H4 (cell line): Measurements from ENCODE around the gene ENOX1. TPM values are rescaled to one million over a fixed set of nuclear protein-coding genes. Genes with fewer than 3 reads are reported as not detected.

Experiments
- DNase-seq: peaks from one replicate; pipeline ENCODE4 v3.0.0-alpha.2; 2015; ENCODE audit warnings: low spot score
- total RNA-seq: library from RNA; depleted of rRNA; stranded (reverse); fragments of >200 nt; shearing (Covaris generic); gene quantifications from 2 replicates; pipeline ENCODE4 v1.2.3, GENCODE V29; 2014

ENOX1 gene
- total RNA-seq, 1 experiment from 2014 or later: 0.64 TPM

- no peak for DNase-seq
Measured at GRCh38 chr13:43487461-43487860, 299.3 kb downstream of the ENOX1 start.

GRCh38 chr13:43484432-43485225 is 302.1 kb downstream of the ENOX1 start:
- DNase-seq: no peak

- DNase-seq: no peak
Measured at GRCh38 chr13:43483930-43484329, 302.8 kb downstream of the ENOX1 start.

DNA sequence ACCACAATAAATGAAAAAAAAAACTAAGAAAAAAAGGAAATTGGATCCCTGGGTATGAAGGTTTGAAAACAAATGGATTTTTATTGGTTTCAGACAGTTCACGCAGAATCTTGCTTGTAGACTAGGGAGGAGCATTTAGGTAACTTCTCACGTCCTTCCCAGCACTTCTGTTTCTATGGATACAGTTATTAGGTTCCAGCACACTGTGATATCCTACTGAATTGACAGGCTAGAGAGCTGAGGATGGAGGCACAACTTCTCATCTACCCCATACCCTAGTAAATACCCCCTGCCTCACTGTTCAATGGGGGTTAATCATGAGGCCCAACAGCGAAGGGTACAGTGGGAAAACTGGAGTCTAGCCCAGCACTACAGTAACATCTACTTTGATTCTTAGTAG is 304.1 kb downstream of the ENOX1 start:
- no peak for DNase-seq

- no peak for DNase-seq
Measured at GRCh38 chr13:43482026-43482425, 304.7 kb downstream of the ENOX1 start.

DNA sequence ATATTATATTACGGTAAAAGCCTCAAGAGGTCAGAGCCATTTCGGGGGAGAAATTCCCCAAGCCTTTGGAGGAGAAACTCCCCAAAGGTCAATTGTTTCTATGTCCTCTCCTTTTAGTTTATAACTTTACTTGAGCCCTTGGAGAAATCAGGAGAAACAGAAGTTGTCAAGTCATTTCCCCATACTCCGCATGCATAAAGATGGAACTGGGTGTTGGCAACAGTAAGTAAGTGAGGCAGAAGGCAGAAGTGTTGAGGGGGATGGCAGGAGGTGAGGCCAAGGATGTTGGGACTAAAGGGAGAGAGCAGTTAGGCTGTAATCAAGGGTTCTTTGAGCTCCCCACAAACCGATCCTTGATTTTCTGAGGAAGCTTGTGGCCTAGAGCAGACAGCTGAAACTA is 307.9 kb downstream of the ENOX1 start:
- no peak for DNase-seq

DNA sequence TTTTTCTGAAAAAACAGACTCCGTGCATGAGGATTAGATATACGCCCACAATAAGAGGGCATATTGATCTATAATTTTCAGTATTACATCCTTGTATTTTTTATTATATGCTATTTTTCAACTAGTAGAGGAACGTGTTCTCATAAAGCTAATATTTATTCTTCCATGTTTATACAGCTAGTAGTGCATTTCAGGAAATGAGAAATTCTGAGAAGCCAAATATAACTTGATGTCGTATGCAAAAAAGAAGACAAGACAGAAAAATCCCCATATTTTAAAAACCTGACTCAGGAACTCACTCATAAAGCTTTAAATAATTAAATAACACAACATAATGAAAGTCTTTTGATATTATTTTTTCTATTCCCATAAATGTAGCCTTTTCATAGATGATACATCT is 308.6 kb downstream of the ENOX1 start:
- no peak for DNase-seq

GRCh38 chr13:43475140-43475539 is 311.6 kb downstream of the ENOX1 start:
- DNase-seq: no peak

- no peak for DNase-seq
Measured at GRCh38 chr13:43473437-43473836, 313.3 kb downstream of the ENOX1 start.

- no peak for DNase-seq
Measured at GRCh38 chr13:43472980-43473379, 313.8 kb downstream of the ENOX1 start.

GRCh38 chr13:43472339-43472738 is 314.4 kb downstream of the ENOX1 start:
- no peak for DNase-seq

DNA sequence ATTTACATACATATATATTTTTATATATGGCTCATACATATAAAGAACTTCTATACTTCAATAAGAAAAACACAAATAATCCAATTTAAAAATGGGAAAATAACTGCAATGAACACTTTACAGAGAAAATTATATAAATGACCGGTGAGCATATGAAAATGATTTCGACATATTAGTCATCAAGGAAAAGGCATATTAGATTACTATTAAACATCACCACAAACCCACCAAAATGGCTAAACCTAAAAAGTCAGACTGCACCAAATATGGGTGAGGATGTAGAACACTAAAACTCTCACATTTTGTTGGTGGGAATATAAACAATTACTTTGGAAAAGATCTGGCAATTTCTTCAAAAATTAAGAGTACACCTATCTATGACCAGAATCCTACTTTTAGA is 316.2 kb downstream of the ENOX1 start:
- DNase-seq: no peak

DNA sequence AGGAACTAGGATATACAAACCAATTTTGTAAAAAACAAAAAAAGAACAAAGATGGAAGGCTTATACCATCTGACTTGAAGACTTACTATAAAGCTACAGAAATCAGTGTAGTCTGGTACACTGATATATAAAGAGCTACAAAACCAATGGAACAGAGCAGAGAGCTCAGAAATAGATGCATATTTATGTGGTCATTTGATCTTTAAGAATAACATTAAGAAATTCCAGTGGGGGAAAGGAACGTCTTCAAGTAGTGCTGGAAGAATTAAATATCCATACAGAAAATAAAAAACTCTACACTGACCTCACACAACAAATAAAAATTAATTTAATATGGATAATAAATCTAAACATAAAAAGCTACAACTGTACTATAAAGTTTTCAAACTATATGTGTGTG is 317.0 kb downstream of the ENOX1 start:
- no peak for DNase-seq

DNA sequence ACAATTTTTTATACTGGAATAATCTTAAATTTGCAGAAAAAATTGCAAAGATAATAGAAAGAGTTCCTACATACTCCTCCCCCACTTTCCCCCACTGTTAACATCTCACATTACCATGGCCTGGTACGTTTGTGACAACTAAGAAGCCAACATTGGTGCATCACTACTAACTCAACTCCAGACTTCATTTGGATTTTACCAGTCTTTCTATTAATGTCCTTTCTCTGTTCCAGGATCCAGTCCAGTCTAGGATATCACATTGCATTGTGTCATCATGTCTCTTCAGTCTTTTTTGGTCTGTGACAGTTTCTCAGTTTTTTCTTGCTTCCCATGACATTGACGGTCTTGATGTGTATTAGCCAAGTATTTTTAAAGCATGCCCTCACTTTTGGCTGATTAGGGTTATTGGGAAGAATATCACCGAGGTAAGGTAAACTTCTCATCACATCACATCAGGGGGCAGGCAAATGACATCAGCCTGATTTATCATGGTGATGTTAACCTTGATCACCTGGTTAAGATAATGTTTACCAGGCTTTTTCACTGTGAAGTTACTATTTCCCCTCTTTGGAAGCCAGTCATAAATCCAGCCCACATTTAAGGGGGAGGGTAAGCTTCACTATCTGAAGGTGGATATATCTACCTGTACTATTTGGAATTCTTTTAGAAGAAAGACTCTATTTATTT is 322.1 kb downstream of the ENOX1 start:
- DNase-seq: no peak

- no peak for DNase-seq
Measured at GRCh38 chr13:43448605-43449336, 338.0 kb downstream of the ENOX1 start.

DNA sequence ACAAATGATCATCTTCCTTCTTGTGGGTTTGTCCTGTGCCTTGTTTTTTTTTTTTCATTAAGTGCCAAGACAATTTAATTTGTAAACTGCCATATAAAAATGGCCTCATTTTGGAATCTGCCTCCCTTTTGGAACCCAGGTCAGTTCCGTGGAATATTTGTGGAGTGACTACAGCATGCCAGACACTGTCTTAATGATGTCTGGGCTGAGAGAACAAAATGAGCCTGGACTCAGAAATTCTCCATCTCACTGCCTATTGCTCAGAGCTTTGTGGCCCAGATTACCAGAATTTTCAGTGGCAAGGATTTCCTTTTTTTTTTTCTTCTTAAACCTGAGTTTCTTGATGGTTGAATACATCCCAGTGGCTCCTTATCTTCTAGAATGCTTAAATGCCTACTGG is 340.6 kb downstream of the ENOX1 start:
- DNase-seq: no peak

DNA sequence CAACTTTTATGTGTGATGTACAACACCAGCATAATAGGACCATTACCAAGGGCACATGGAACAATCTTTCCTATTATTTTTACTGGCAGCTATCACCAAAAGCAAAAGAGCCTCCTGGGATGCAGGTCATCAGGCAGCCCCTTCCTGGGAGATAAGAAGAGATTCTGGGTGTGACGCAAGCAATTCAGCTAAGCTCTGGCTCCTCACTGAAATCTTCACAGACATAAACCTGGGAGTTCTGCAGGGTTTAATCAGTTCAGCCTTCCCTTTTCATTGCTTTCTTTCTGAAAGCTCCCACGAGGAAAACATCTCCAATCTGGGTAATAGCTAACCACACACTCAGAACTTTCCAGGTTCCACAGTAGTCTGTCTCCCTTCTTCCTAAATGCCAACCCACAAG is 341.1 kb downstream of the ENOX1 start:
- DNase-seq: no peak

GRCh38 chr13:43444081-43444480 is 342.7 kb downstream of the ENOX1 start:
- DNase-seq: no peak

- no peak for DNase-seq
Measured at GRCh38 chr13:43441899-43442499, 344.8 kb downstream of the ENOX1 start.

- no peak for DNase-seq
Measured at GRCh38 chr13:43441464-43441863, 345.3 kb downstream of the ENOX1 start.

DNA sequence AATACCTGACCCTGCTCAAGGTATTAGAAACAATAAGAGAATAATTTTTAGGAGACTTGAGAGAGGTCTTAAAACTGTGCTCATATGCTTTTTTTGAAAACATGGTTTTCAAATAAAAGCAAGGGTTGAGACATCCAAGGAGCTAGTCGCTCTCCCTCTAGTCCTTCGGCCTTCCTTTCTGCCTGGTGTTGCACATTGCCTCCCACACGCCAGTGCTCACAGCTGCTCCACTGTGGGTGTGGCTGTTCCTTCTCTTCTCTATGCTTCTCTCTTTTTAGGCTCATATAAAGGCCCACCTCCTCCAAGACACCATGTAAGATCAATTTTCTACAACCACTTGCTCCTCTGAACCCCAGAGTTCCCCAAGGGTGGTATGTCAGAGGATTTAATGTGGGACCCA is 352.6 kb downstream of the ENOX1 start:
- DNase-seq: no peak

DNA sequence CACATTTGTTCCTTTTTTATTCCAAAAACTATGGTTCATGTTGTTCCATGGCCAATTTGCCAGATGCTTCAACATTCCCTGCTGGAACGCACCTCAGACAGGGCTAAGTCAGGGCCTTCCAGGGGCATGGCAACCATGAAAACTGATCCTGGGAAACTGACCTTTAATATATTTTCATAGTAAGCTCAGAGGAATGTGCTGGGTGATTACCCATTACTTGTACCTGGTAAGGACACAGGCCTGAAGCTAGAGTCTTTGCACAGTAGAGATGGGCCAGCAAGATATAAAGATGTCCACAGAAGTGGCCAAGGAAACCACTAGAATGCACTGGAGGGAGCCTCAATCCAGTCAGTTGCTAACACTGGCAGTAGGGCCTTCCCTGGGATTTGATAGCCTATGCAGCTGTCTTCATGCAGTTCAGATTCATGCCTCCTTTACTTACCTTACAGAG is 353.1 kb downstream of the ENOX1 start:
- no peak for DNase-seq
